ENCODE data around the gene S100A5.
A peak's percentile ranks its signal among the peaks of the same experiment; 100 is the strongest.
"Not testable (repeated sequence)": the region's sequence is repeated elsewhere in the genome, so short reads cannot be mapped to it uniquely, and the experiment has no call there.

The S100A5 gene

GRCh38 chr1:153577624-153578051, 36.9 kb upstream of the S100A5 start:
- H2AFZ ChIP-seq (ENCODE audit: low read length, unreplicated experiment), result no peak overlapping the region

GRCh38 chr1:153577138-153577537, 36.4 kb upstream of the S100A5 start:
- no peaks in the 10 kb centered on the region for H3K27me3 ChIP-seq (ENCODE audit: insufficient read depth, low read length)

More at GRCh38 chr1:153577624-153578051, 36.9 kb upstream of the S100A5 start:
- no peaks in the 10 kb centered on the region for H3K27me3 ChIP-seq (ENCODE audit: insufficient read depth, low read length)
- peaks cover 28% of the 10 kb centered on the region for H3K4me1 ChIP-seq (ENCODE audit: control insufficient read depth, insufficient read depth, low read length, unreplicated experiment)
- no peak overlapping the region for H3K27ac ChIP-seq (ENCODE audit: low read depth, low read length)
- H3K79me2 ChIP-seq (ENCODE audit: control insufficient read depth, insufficient read depth, low read length, unreplicated experiment), result no peaks in the 10 kb centered on the region
- H3K4me3 ChIP-seq (ENCODE audit: low read depth, low read length), result no peak overlapping the region
- H3K36me3 ChIP-seq (ENCODE audit: insufficient read depth, low read length), result no peaks in the 10 kb centered on the region

GRCh38 chr1:153575497-153575896, 34.8 kb upstream of the S100A5 start:
- H2AFZ ChIP-seq (ENCODE audit: low read length, unreplicated experiment); H3K36me3 ChIP-seq (ENCODE audit: insufficient read depth, low read length); H3K4me3 ChIP-seq (ENCODE audit: low read depth, low read length); H3K27me3 ChIP-seq (ENCODE audit: insufficient read depth, low read length); H3K79me2 ChIP-seq (ENCODE audit: control insufficient read depth, insufficient read depth, low read length, unreplicated experiment); H3K27ac ChIP-seq (ENCODE audit: low read depth, low read length): not testable (repeated sequence)
- H3K4me1 ChIP-seq (ENCODE audit: control insufficient read depth, insufficient read depth, low read length, unreplicated experiment), result peaks cover 38% of the 10 kb centered on the region

More at GRCh38 chr1:153577138-153577537, 36.4 kb upstream of the S100A5 start:
- Histone ChIP-seq H3K79me2 (ENCODE audit: control insufficient read depth, insufficient read depth, low read length, unreplicated experiment) (no peaks in the 10 kb centered on the region), H2AFZ (ENCODE audit: low read length, unreplicated experiment) (no peak overlapping the region), H3K4me3 (ENCODE audit: low read depth, low read length) (no peak overlapping the region), H3K27ac (ENCODE audit: low read depth, low read length) (no peak overlapping the region), H3K36me3 (ENCODE audit: insufficient read depth, low read length) (no peaks in the 10 kb centered on the region), H3K4me1 (ENCODE audit: control insufficient read depth, insufficient read depth, low read length, unreplicated experiment) (peaks cover 31% of the 10 kb centered on the region)

GRCh38 chr1:153575081-153575491, 34.4 kb upstream of the S100A5 start:
- peaks cover 38% of the 10 kb centered on the region for H3K4me1 ChIP-seq (ENCODE audit: control insufficient read depth, insufficient read depth, low read length, unreplicated experiment)
- not testable (repeated sequence) for H3K27ac ChIP-seq (ENCODE audit: low read depth, low read length)

GRCh38 chr1:153573351-153573750, 32.6 kb upstream of the S100A5 start:
- H3K27ac ChIP-seq (ENCODE audit: low read depth, low read length), result peak overlapping the region; percentile 95

More at GRCh38 chr1:153575081-153575491, 34.4 kb upstream of the S100A5 start:
- H2AFZ ChIP-seq (ENCODE audit: low read length, unreplicated experiment); H3K79me2 ChIP-seq (ENCODE audit: control insufficient read depth, insufficient read depth, low read length, unreplicated experiment); H3K27me3 ChIP-seq (ENCODE audit: insufficient read depth, low read length); H3K36me3 ChIP-seq (ENCODE audit: insufficient read depth, low read length); H3K4me3 ChIP-seq (ENCODE audit: low read depth, low read length): not testable (repeated sequence)

GRCh38 chr1:153572569-153573015, 31.9 kb upstream of the S100A5 start:
- H3K27me3 ChIP-seq (ENCODE audit: insufficient read depth, low read length), result no peaks in the 10 kb centered on the region
- no peaks in the 10 kb centered on the region for H3K36me3 ChIP-seq (ENCODE audit: insufficient read depth, low read length)
- H3K27ac ChIP-seq (ENCODE audit: low read depth, low read length), result peak overlapping the region; percentile 95
- H3K79me2 ChIP-seq (ENCODE audit: control insufficient read depth, insufficient read depth, low read length, unreplicated experiment), result no peaks in the 10 kb centered on the region
- H3K4me3 ChIP-seq (ENCODE audit: low read depth, low read length), result peak overlapping the region; percentile 1
- H3K4me1 ChIP-seq (ENCODE audit: control insufficient read depth, insufficient read depth, low read length, unreplicated experiment), result peaks cover 37% of the 10 kb centered on the region
- peak overlapping the region; percentile 26 for H2AFZ ChIP-seq (ENCODE audit: low read length, unreplicated experiment)

More at GRCh38 chr1:153573351-153573750, 32.6 kb upstream of the S100A5 start:
- H3K4me3 ChIP-seq (ENCODE audit: low read depth, low read length), result peak overlapping the region; percentile 1; the same call in 1 of the 2 replicates
- no peaks in the 10 kb centered on the region for H3K27me3 ChIP-seq (ENCODE audit: insufficient read depth, low read length)
- peaks cover 37% of the 10 kb centered on the region for H3K4me1 ChIP-seq (ENCODE audit: control insufficient read depth, insufficient read depth, low read length, unreplicated experiment)
- no peaks in the 10 kb centered on the region for H3K36me3 ChIP-seq (ENCODE audit: insufficient read depth, low read length)
- H3K79me2 ChIP-seq (ENCODE audit: control insufficient read depth, insufficient read depth, low read length, unreplicated experiment), result no peaks in the 10 kb centered on the region
- peak overlapping the region; percentile 56 for H2AFZ ChIP-seq (ENCODE audit: low read length, unreplicated experiment)

GRCh38 chr1:153571706-153572105, 31.0 kb upstream of the S100A5 start:
- Histone ChIP-seq H3K27me3 (ENCODE audit: insufficient read depth, low read length) (no peaks in the 10 kb centered on the region), H2AFZ (ENCODE audit: low read length, unreplicated experiment) (no peak overlapping the region), H3K4me3 (ENCODE audit: low read depth, low read length) (no peak overlapping the region), H3K27ac (ENCODE audit: low read depth, low read length) (peak overlapping the region; percentile 95), H3K4me1 (ENCODE audit: control insufficient read depth, insufficient read depth, low read length, unreplicated experiment) (peaks cover 44% of the 10 kb centered on the region), H3K36me3 (ENCODE audit: insufficient read depth, low read length) (no peaks in the 10 kb centered on the region), H3K79me2 (ENCODE audit: control insufficient read depth, insufficient read depth, low read length, unreplicated experiment) (no peaks in the 10 kb centered on the region)

- no peaks in the 10 kb centered on the region for H3K79me2 ChIP-seq (ENCODE audit: control insufficient read depth, insufficient read depth, low read length, unreplicated experiment)
- H3K36me3 ChIP-seq (ENCODE audit: insufficient read depth, low read length), result no peaks in the 10 kb centered on the region
- no peak overlapping the region for H3K4me3 ChIP-seq (ENCODE audit: low read depth, low read length)
- no peak overlapping the region for H2AFZ ChIP-seq (ENCODE audit: low read length, unreplicated experiment)
- H3K27me3 ChIP-seq (ENCODE audit: insufficient read depth, low read length), result no peaks in the 10 kb centered on the region
- H3K27ac ChIP-seq (ENCODE audit: low read depth, low read length), result no peak overlapping the region
- H3K4me1 ChIP-seq (ENCODE audit: control insufficient read depth, insufficient read depth, low read length, unreplicated experiment), result peaks cover 49% of the 10 kb centered on the region
Measured at GRCh38 chr1:153570874-153571273, 30.1 kb upstream of the S100A5 start.

- no peaks in the 10 kb centered on the region for H3K27me3 ChIP-seq (ENCODE audit: insufficient read depth, low read length)
- peaks cover 61% of the 10 kb centered on the region for H3K4me1 ChIP-seq (ENCODE audit: control insufficient read depth, insufficient read depth, low read length, unreplicated experiment)
- peaks cover 3% of the 10 kb centered on the region for H3K79me2 ChIP-seq (ENCODE audit: control insufficient read depth, insufficient read depth, low read length, unreplicated experiment)
- no peak overlapping the region for H3K27ac ChIP-seq (ENCODE audit: low read depth, low read length)
- H2AFZ ChIP-seq (ENCODE audit: low read length, unreplicated experiment), result no peak overlapping the region
- no peaks in the 10 kb centered on the region for H3K36me3 ChIP-seq (ENCODE audit: insufficient read depth, low read length)
- H3K4me3 ChIP-seq (ENCODE audit: low read depth, low read length), result no peak overlapping the region
Measured at GRCh38 chr1:153569465-153569864, 28.7 kb upstream of the S100A5 start.

GRCh38 chr1:153568367-153569099, 27.8 kb upstream of the S100A5 start:
- Histone ChIP-seq H2AFZ (ENCODE audit: low read length, unreplicated experiment) (peak overlapping the region; percentile 73), H3K36me3 (ENCODE audit: insufficient read depth, low read length) (no peaks in the 10 kb centered on the region), H3K4me3 (ENCODE audit: low read depth, low read length) (no peak overlapping the region), H3K27ac (ENCODE audit: low read depth, low read length) (peak overlapping the region; percentile 100), H3K4me1 (ENCODE audit: control insufficient read depth, insufficient read depth, low read length, unreplicated experiment) (peaks cover 65% of the 10 kb centered on the region), H3K79me2 (ENCODE audit: control insufficient read depth, insufficient read depth, low read length, unreplicated experiment) (peaks cover 3% of the 10 kb centered on the region), H3K27me3 (ENCODE audit: insufficient read depth, low read length) (no peaks in the 10 kb centered on the region)
